GM18868 (cell line): Measurements from ENCODE around the gene MESP1.

Experiments used
- ATAC-seq: cut with Tn5 transposase; IDR thresholded peaks from one replicate; pipeline ENCODE4 v1.9.1; 2021; ENCODE audit warnings: mild to moderate bottlenecking, moderate library complexity; ENCODE audit not compliant: unreplicated experiment

The MESP1 gene

GRCh38 chr15:89760303-89761008 lies 9.4 kb upstream of the MESP1 start:
- ATAC-seq: no peak

- ATAC-seq: no peak
These were observed 8.8 kb upstream of the MESP1 start for GRCh38 chr15:89759835-89760234.

GRCh38 chr15:89758981-89759380 lies 7.9 kb upstream of the MESP1 start:
- ATAC-seq: no peak

GRCh38 chr15:89758283-89758682 lies 7.2 kb upstream of the MESP1 start:
- ATAC-seq: no peak

- no peak for ATAC-seq
These were observed 5.8 kb upstream of the MESP1 start for GRCh38 chr15:89756897-89757296.

GRCh38 chr15:89755701-89756100 lies 4.7 kb upstream of the MESP1 start:
- no peak for ATAC-seq

GRCh38 chr15:89754361-89755154 lies 3.5 kb upstream of the MESP1 start:
- no peak for ATAC-seq

GRCh38 chr15:89753855-89754254 lies 2.8 kb upstream of the MESP1 start:
- no peak for ATAC-seq

- no peak for ATAC-seq
These were observed 699 bp upstream of the MESP1 start for GRCh38 chr15:89751748-89752147.

GRCh38 chr15:89749951-89750559 lies 994 bp downstream of the MESP1 start:
- ATAC-seq: peak; percentile 5

- ATAC-seq: no peak
These were observed 1.5 kb downstream of the MESP1 start for GRCh38 chr15:89749526-89749925.

- ATAC-seq: no peak
These were observed 2.0 kb downstream of the MESP1 start for GRCh38 chr15:89749054-89749453.

- ATAC-seq: no peak
These were observed 3.1 kb downstream of the MESP1 start for GRCh38 chr15:89747708-89748682.

GRCh38 chr15:89746386-89746780 lies 4.7 kb downstream of the MESP1 start:
- ATAC-seq: no peak

GRCh38 chr15:89745768-89746167 lies 5.3 kb downstream of the MESP1 start:
- ATAC-seq: no peak

GRCh38 chr15:89745131-89745530 lies 5.9 kb downstream of the MESP1 start:
- no peak for ATAC-seq

- no peak for ATAC-seq
These were observed 7.5 kb downstream of the MESP1 start for GRCh38 chr15:89743594-89743993.

GRCh38 chr15:89743011-89743410 lies 8.0 kb downstream of the MESP1 start:
- no peak for ATAC-seq

- ATAC-seq: no peak
These were observed 10.9 kb downstream of the MESP1 start for GRCh38 chr15:89740137-89740536.

- ATAC-seq: no peak
These were observed 15.3 kb downstream of the MESP1 start for GRCh38 chr15:89735773-89736172.
